SU-DHL-6 (cell line): ENCODE results near the gene SLC52A3.

ENCODE experiments used
- H2AFZ ChIP-seq: fragments of 200-600 bp; sonication (generic); 2 replicates; pipeline ENCODE4 v1.6.1; 2014; ENCODE audit warnings: low read depth, mild to moderate bottlenecking, moderate library complexity, mixed read lengths, antibody characterized with exemption, low read length; ENCODE audit not compliant: severe bottlenecking
- H3F3A ChIP-seq: fragments of 200-600 bp; shearing (Covaris generic); 2 replicates; pipeline ENCODE4 v1.6.0; 2016; ENCODE audit warnings: antibody characterized with exemption, mild to moderate bottlenecking; ENCODE audit not compliant: insufficient read depth
- H3K27ac ChIP-seq: fragments of 200-600 bp; sonication (generic); 2 replicates; pipeline ENCODE4 v1.5.1; 2016; ENCODE audit warnings: low read depth, mild to moderate bottlenecking, low read length, moderate library complexity, mixed read lengths
- H3K27me3 ChIP-seq: fragments of 200-600 bp; sonication (generic), shearing (Covaris generic); 2 replicates; pipeline ENCODE4 v1.6.0; 2014; ENCODE audit warnings: mild to moderate bottlenecking, low read length
- H3K36me3 ChIP-seq: fragments of 200-600 bp; sonication (generic); 2 replicates; pipeline ENCODE4 v1.6.1; 2014; ENCODE audit warnings: mild to moderate bottlenecking, low read length, mixed read lengths
- H3K4me2 ChIP-seq: fragments of 300-600, 200-600 bp; shearing (Covaris generic), sonication (generic); 2 replicates; pipeline ENCODE4 v1.6.0; 2014; ENCODE audit warnings: low read length, low read depth, mild to moderate bottlenecking; ENCODE audit not compliant: poor library complexity, severe bottlenecking
- H3K4me3 ChIP-seq: fragments of 200-600 bp; sonication (generic); 2 replicates; pipeline ENCODE4 v1.5.1; 2014; ENCODE audit warnings: antibody characterized with exemption, low read length, mild to moderate bottlenecking, mixed read lengths; ENCODE audit not compliant: insufficient read depth, poor library complexity, severe bottlenecking
- H3K79me2 ChIP-seq: fragments of 200-600 bp; sonication (generic); 2 replicates; pipeline ENCODE4 v1.6.1; 2014; ENCODE audit warnings: mild to moderate bottlenecking, low read length, moderate library complexity; ENCODE audit not compliant: insufficient read depth
- H3K9ac ChIP-seq: fragments of 200-600 bp; sonication (generic); 2 replicates; pipeline ENCODE4 v1.7.0; 2014; ENCODE audit warnings: mild to moderate bottlenecking, low read length
- H3K9me2 ChIP-seq: fragments of 200-600 bp; sonication (generic); replicated peaks from 2 replicates; pipeline ENCODE4 v1.6.1; 2014; ENCODE audit warnings: low read length; ENCODE audit not compliant: insufficient read depth
- H3K9me3 ChIP-seq: fragments of 200-600 bp; sonication (generic); 2 replicates; pipeline ENCODE4 v1.6.1; 2014; ENCODE audit warnings: low read length, mixed read lengths; ENCODE audit not compliant: insufficient read depth
- H4K20me1 ChIP-seq: fragments of 200-600 bp; sonication (generic); 2 replicates; pipeline ENCODE4 v1.6.1; 2014; ENCODE audit warnings: low read depth, mild to moderate bottlenecking, antibody characterized with exemption, low read length, moderate library complexity, mixed read lengths
- EZH2phosphoT487 ChIP-seq: fragments of 200-600 bp; sonication (generic), shearing (Covaris generic); conservative IDR thresholded peaks from 2 replicates; pipeline ENCODE4 v1.6.1; 2018; ENCODE audit warnings: mild to moderate bottlenecking, antibody characterized with exemption, low read length, moderate library complexity, mixed read lengths
- TF ChIP-seq, protein P1 (sequence below): fragments of 200-600 bp; sonication (generic); IDR thresholded peaks from one replicate; pipeline ENCODE4 v1.5.1; 2017; ENCODE audit warnings: antibody characterized with exemption, mild to moderate bottlenecking, low read length, moderate library complexity; ENCODE audit not compliant: insufficient read depth, poor library complexity, severe bottlenecking

The SLC52A3 gene

DNA sequence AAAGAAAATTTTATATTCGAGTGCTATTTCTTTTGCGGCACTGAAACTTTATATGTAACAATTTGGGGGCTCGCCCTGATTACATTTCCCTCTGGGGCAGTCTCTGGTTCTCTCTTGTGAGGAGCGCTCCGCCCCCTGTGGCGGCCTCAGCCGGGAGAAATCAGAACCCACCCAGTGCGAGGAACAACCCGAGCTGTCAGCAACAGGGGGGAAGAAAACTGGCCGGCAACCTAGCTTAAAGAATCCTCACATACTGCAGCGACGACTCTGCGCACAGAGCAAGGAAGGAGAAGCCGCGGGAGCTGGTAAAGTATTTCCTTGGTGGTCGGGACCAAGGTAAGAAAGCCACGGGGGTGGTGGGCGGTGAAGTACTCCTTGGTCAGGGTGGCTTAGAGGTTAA is 23.9 kb upstream of the SLC52A3 start:
- Histone ChIP-seq H3K79me2 (no peaks in the 10 kb centered on the region), H3K36me3 (no peaks in the 10 kb centered on the region), H3K4me2 (no peak overlapping the region), H3K9me2 (no peaks in the 10 kb centered on the region), H3K4me3 (no peak overlapping the region), H3F3A (no peaks in the 10 kb centered on the region), H3K27me3 (no peaks in the 10 kb centered on the region), H2AFZ (no peak overlapping the region), H3K9me3 (no peaks in the 10 kb centered on the region), H3K9ac (no peak overlapping the region), H3K27ac (no peak overlapping the region), H4K20me1 (no peaks in the 10 kb centered on the region)
- TF ChIP-seq EZH2phosphoT487, result no peak
- TF ChIP-seq, protein P1, sequence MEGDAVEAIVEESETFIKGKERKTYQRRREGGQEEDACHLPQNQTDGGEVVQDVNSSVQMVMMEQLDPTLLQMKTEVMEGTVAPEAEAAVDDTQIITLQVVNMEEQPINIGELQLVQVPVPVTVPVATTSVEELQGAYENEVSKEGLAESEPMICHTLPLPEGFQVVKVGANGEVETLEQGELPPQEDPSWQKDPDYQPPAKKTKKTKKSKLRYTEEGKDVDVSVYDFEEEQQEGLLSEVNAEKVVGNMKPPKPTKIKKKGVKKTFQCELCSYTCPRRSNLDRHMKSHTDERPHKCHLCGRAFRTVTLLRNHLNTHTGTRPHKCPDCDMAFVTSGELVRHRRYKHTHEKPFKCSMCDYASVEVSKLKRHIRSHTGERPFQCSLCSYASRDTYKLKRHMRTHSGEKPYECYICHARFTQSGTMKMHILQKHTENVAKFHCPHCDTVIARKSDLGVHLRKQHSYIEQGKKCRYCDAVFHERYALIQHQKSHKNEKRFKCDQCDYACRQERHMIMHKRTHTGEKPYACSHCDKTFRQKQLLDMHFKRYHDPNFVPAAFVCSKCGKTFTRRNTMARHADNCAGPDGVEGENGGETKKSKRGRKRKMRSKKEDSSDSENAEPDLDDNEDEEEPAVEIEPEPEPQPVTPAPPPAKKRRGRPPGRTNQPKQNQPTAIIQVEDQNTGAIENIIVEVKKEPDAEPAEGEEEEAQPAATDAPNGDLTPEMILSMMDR, result no peak

DNA sequence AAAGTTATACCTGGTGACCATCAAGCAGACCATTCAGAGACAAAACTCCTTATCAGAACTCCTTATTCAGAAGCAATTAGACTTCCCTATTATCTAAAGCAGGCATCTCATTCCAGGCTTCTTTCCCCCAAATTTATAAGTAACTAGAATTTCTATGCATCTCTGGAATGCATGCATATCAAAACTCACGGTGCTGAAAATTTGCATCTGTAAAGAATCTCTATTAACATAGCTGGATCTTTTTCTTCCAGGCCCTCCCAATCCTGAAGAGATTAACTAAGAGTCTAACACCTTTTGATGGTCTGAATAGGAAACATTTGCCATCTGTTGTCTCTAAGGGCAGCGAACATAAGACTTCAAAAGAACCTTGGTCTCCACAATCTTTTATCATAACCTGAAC is 22.8 kb upstream of the SLC52A3 start:
- Histone ChIP-seq H3K36me3 (no peaks in the 10 kb centered on the region), H3K4me2 (no peak overlapping the region), H3K9me3 (no peaks in the 10 kb centered on the region), H2AFZ (no peak overlapping the region), H3K9ac (no peak overlapping the region), H3F3A (no peaks in the 10 kb centered on the region), H3K9me2 (no peaks in the 10 kb centered on the region), H3K27me3 (no peaks in the 10 kb centered on the region), H3K4me3 (no peak overlapping the region), H3K27ac (no peak overlapping the region), H3K79me2 (no peaks in the 10 kb centered on the region), H4K20me1 (no peaks in the 10 kb centered on the region)
- no peak for TF ChIP-seq EZH2phosphoT487
- TF ChIP-seq, protein P1, result no peak

GRCh38 chr20:787825-788224 is 19.5 kb upstream of the SLC52A3 start:
- Histone ChIP-seq H3F3A (no peaks in the 10 kb centered on the region), H4K20me1 (no peaks in the 10 kb centered on the region), H3K4me3 (no peak overlapping the region), H3K27ac (no peak overlapping the region), H3K36me3 (no peaks in the 10 kb centered on the region), H2AFZ (no peak overlapping the region), H3K9me3 (no peaks in the 10 kb centered on the region), H3K9ac (no peak overlapping the region), H3K79me2 (no peaks in the 10 kb centered on the region), H3K27me3 (no peaks in the 10 kb centered on the region), H3K4me2 (no peak overlapping the region), H3K9me2 (no peaks in the 10 kb centered on the region)
- no peak for TF ChIP-seq EZH2phosphoT487
- TF ChIP-seq, protein P1, result no peak

DNA sequence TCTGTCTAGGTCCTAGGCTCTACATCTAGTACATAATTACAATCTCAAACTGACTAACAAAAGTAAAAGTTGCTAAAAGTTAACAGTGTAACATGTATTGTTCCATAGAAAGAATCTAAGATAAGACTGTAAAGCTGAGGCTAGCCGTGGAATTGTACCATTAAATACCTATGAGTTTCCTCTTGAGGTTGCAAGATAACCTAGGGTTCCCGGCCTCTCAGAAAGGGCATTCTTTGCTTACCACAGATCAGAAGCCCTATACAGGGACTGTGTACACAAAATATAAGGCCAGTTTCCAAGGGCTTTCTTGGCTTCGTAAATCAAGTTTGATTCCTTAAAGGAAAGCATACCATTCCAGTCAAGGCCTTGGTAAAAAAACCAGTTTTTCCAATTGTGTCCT is 11.5 kb upstream of the SLC52A3 start:
- Histone ChIP-seq H3K9me3 (no peaks in the 10 kb centered on the region), H3K27ac (no peak overlapping the region), H3K9me2 (no peaks in the 10 kb centered on the region), H3K4me3 (no peak overlapping the region), H3K27me3 (no peaks in the 10 kb centered on the region), H3K9ac (no peak overlapping the region), H3K4me2 (no peak overlapping the region), H3K36me3 (no peaks in the 10 kb centered on the region), H3F3A (no peaks in the 10 kb centered on the region), H3K79me2 (no peaks in the 10 kb centered on the region), H4K20me1 (no peaks in the 10 kb centered on the region), H2AFZ (no peak overlapping the region)
- TF ChIP-seq, protein P1, result no peak
- TF ChIP-seq EZH2phosphoT487, result no peak
